Pulmonary artery endothelial cell (primary cell): ENCODE data around the gene CASP10. TPM values are rescaled to one million over a fixed set of nuclear protein-coding genes. Genes with fewer than 3 reads are reported as not detected.

Experiments
- total RNA-seq: library from RNA; depleted of rRNA; stranded (reverse); fragments of >200 nt; gene quantifications from 2 replicates; pipeline ENCODE4 v1.2.3, GENCODE V29; 2014

CASP10 gene
- total RNA-seq, 1 donor from 2014 or later, result 24.2 TPM

Other genes with a start within 250 kb of the CASP10 start
- gene ORC2, start 219.5 kb upstream of the CASP10 start, total RNA-seq, result 19.8 and 24.8 TPM in 2 replicates
- 11.6 and 16.2 TPM in 2 replicates for gene HYCC2, start 111.5 kb upstream of the CASP10 start, total RNA-seq
- gene NDUFB3, start 111.1 kb upstream of the CASP10 start, total RNA-seq, result 89.2 and 90.5 TPM in 2 replicates
- 228 and 323 TPM in 2 replicates for gene CFLAR, start 67.0 kb upstream of the CASP10 start, total RNA-seq
- gene CASP8, start 77.4 kb downstream of the CASP10 start, total RNA-seq, result 14.0 and 21.5 TPM in 2 replicates
- gene FLACC1, start 174.2 kb downstream of the CASP10 start, total RNA-seq, result 0.33 and 0.56 TPM in 2 replicates